GM19395 (cell line): ENCODE results near the gene NHS.
"Not testable (repeated sequence)": the region's sequence is repeated elsewhere in the genome, so short reads cannot be mapped to it uniquely, and the experiment has no call there.

ENCODE experiments used
- ATAC-seq: cut with Tn5 transposase; IDR thresholded peaks from one replicate; pipeline ENCODE4 v1.9.1; 2021; ENCODE audit warnings: mild to moderate bottlenecking, moderate library complexity; ENCODE audit not compliant: unreplicated experiment

Gene NHS

GRCh38 chrX:17443556-17443955, 68.6 kb downstream of the NHS start:
- no peak for ATAC-seq

- not testable (repeated sequence) for ATAC-seq
Observed at GRCh38 chrX:17446269-17446668, 71.3 kb downstream of the NHS start.

- ATAC-seq = no peak
Observed at GRCh38 chrX:17448188-17448587, 73.2 kb downstream of the NHS start.

- ATAC-seq = no peak
Observed at GRCh38 chrX:17449866-17450265, 74.9 kb downstream of the NHS start.

GRCh38 chrX:17453788-17454187, 78.8 kb downstream of the NHS start:
- ATAC-seq = no peak

- no peak for ATAC-seq
Observed at GRCh38 chrX:17456526-17456925, 81.5 kb downstream of the NHS start.

GRCh38 chrX:17459008-17459611, 84.1 kb downstream of the NHS start:
- no peak for ATAC-seq

GRCh38 chrX:17459661-17460060, 84.7 kb downstream of the NHS start:
- ATAC-seq = no peak

GRCh38 chrX:17462881-17463280, 87.9 kb downstream of the NHS start:
- no peak for ATAC-seq

- ATAC-seq = no peak
Observed at GRCh38 chrX:17464194-17464593, 89.2 kb downstream of the NHS start.

GRCh38 chrX:17465201-17465600, 90.2 kb downstream of the NHS start:
- ATAC-seq = no peak

GRCh38 chrX:17465802-17466201, 90.8 kb downstream of the NHS start:
- no peak for ATAC-seq

GRCh38 chrX:17470136-17470535, 95.1 kb downstream of the NHS start:
- ATAC-seq = no peak

- no peak for ATAC-seq
Observed at GRCh38 chrX:17471121-17471520, 96.1 kb downstream of the NHS start.

- ATAC-seq = no peak
Observed at GRCh38 chrX:17471861-17472260, 96.9 kb downstream of the NHS start.

- no peak for ATAC-seq
Observed at GRCh38 chrX:17472424-17472823, 97.4 kb downstream of the NHS start.

GRCh38 chrX:17473021-17473420, 98.0 kb downstream of the NHS start:
- ATAC-seq = no peak

GRCh38 chrX:17474892-17475291, 99.9 kb downstream of the NHS start:
- ATAC-seq = no peak

GRCh38 chrX:17475449-17476217, 100.6 kb downstream of the NHS start:
- ATAC-seq = no peak

- ATAC-seq = no peak
Observed at GRCh38 chrX:17476411-17476810, 101.4 kb downstream of the NHS start.

GRCh38 chrX:17481086-17481485, 106.1 kb downstream of the NHS start:
- ATAC-seq = no peak

GRCh38 chrX:17484592-17484991, 109.6 kb downstream of the NHS start:
- no peak for ATAC-seq

GRCh38 chrX:17485391-17485790, 110.4 kb downstream of the NHS start:
- ATAC-seq = no peak
